Measurements from ENCODE around the gene WWTR1.
A peak's percentile ranks its signal among the peaks of the same experiment; 100 is the strongest.

The WWTR1 gene

GRCh38 chr3:149493315-149494021, 164.4 kb downstream of the WWTR1 start:
- no peak for TF ChIP-seq EZH2 (IDR thresholded peaks at IDR 0.05; ENCODE audit: borderline replicate concordance, low read length)
- no peak for TF ChIP-seq CTCF (IDR thresholded peaks at IDR 0.05; ENCODE audit: low read length)
- Histone ChIP-seq H3K9me2 (ENCODE audit: low read depth, low read length) (no peaks in the 10 kb centered on the region), H3K4me1 (ENCODE audit: insufficient read depth, low read length, severe bottlenecking) (no peaks in the 10 kb centered on the region), H3K27me3 (ENCODE audit: insufficient read depth, low read length) (no peaks in the 10 kb centered on the region), H3K27ac (ENCODE audit: low read depth, low read length, poor library complexity, severe bottlenecking) (no peak overlapping the region), H3K9ac (ENCODE audit: low read length) (no peak overlapping the region), H4K20me1 (ENCODE audit: insufficient read depth, low read length) (no peaks in the 10 kb centered on the region), H3K9me3 (ENCODE audit: low read length) (no peaks in the 10 kb centered on the region), H3K36me3 (ENCODE audit: insufficient read depth, low read length) (no peaks in the 10 kb centered on the region), H2AFZ (ENCODE audit: low read length) (no peak overlapping the region), H3F3A (ENCODE audit: insufficient read depth, low read length) (no peaks in the 10 kb centered on the region), H3K4me3 (ENCODE audit: low read depth, low read length, poor library complexity, severe bottlenecking) (no peak overlapping the region), H3K79me2 (ENCODE audit: insufficient read depth, low read length) (no peaks in the 10 kb centered on the region), H3K4me2 (ENCODE audit: low read length) (no peak overlapping the region)

- H2AFZ ChIP-seq (ENCODE audit: low read length): no peak overlapping the region
- H3F3A ChIP-seq (ENCODE audit: insufficient read depth, low read length): no peaks in the 10 kb centered on the region
- no peaks in the 10 kb centered on the region for H3K9me2 ChIP-seq (ENCODE audit: low read depth, low read length)
- no peaks in the 10 kb centered on the region for H3K79me2 ChIP-seq (ENCODE audit: insufficient read depth, low read length)
- no peaks in the 10 kb centered on the region for H3K4me1 ChIP-seq (ENCODE audit: insufficient read depth, low read length, severe bottlenecking)
- no peak overlapping the region for H3K9ac ChIP-seq (ENCODE audit: low read length)
- H3K4me2 ChIP-seq (ENCODE audit: low read length): no peak overlapping the region
- no peak overlapping the region for H3K27ac ChIP-seq (ENCODE audit: low read depth, low read length, poor library complexity, severe bottlenecking)
- no peaks in the 10 kb centered on the region for H3K27me3 ChIP-seq (ENCODE audit: insufficient read depth, low read length)
- TF ChIP-seq CTCF (IDR thresholded peaks at IDR 0.05; ENCODE audit: low read length): no peak
- TF ChIP-seq EZH2 (IDR thresholded peaks at IDR 0.05; ENCODE audit: borderline replicate concordance, low read length): no peak
- H3K9me3 ChIP-seq (ENCODE audit: low read length): no peaks in the 10 kb centered on the region
- H3K4me3 ChIP-seq (ENCODE audit: low read depth, low read length, poor library complexity, severe bottlenecking): no peak overlapping the region
- H3K36me3 ChIP-seq (ENCODE audit: insufficient read depth, low read length): no peaks in the 10 kb centered on the region
- no peaks in the 10 kb centered on the region for H4K20me1 ChIP-seq (ENCODE audit: insufficient read depth, low read length)
Measured at GRCh38 chr3:149490260-149490971, 167.4 kb downstream of the WWTR1 start.

DNA sequence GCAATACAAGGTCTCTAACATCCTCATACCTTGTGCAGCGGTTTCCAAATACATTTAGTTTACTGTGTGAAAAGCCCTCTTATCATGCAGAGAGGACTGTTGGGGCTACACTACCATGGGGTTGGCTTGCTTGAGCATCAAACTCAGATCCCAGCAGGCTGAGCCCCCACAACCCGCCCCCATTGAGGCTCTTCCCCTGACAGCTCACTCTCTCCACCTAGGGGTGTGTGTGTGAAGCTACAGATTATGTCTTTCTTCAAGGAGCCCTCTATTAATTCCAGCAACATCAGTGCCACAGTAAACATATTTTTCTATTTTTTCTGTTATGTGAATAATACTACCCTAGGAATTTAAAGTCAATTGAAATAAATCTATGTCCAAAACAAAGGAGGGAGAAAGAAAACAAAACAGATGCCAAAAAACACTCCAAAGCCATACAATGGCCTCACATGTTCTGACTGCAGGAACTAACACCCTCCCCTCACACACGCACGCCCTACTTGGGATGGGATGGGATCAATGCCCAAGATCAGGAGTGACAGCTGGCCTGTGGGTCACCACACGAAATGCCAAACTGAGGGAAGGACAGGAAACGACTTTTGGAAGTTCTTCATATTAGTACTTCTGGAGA, 168.7 kb downstream of the WWTR1 start:
- no peaks in the 10 kb centered on the region for H3K27me3 ChIP-seq (ENCODE audit: insufficient read depth, low read length)
- H3K27ac ChIP-seq (ENCODE audit: low read depth, low read length, poor library complexity, severe bottlenecking): no peak overlapping the region
- no peaks in the 10 kb centered on the region for H3K79me2 ChIP-seq (ENCODE audit: insufficient read depth, low read length)
- H3K9ac ChIP-seq (ENCODE audit: low read length): no peak overlapping the region
- H3K9me2 ChIP-seq (ENCODE audit: low read depth, low read length): no peaks in the 10 kb centered on the region
- H3K4me2 ChIP-seq (ENCODE audit: low read length): no peak overlapping the region
- TF ChIP-seq EZH2 (IDR thresholded peaks at IDR 0.05; ENCODE audit: borderline replicate concordance, low read length) (no peak), CTCF (IDR thresholded peaks at IDR 0.05; ENCODE audit: low read length) (peak; percentile 77)
- no peak overlapping the region for H2AFZ ChIP-seq (ENCODE audit: low read length)
- H3K36me3 ChIP-seq (ENCODE audit: insufficient read depth, low read length): no peaks in the 10 kb centered on the region
- H3K4me3 ChIP-seq (ENCODE audit: low read depth, low read length, poor library complexity, severe bottlenecking): no peak overlapping the region
- no peaks in the 10 kb centered on the region for H3K4me1 ChIP-seq (ENCODE audit: insufficient read depth, low read length, severe bottlenecking)
- H4K20me1 ChIP-seq (ENCODE audit: insufficient read depth, low read length): no peaks in the 10 kb centered on the region
- H3K9me3 ChIP-seq (ENCODE audit: low read length): no peaks in the 10 kb centered on the region
- H3F3A ChIP-seq (ENCODE audit: insufficient read depth, low read length): no peaks in the 10 kb centered on the region

All from OCI-LY1 (cell line).